ENCODE data around the gene MANEAL.

Gene MANEAL

DNA sequence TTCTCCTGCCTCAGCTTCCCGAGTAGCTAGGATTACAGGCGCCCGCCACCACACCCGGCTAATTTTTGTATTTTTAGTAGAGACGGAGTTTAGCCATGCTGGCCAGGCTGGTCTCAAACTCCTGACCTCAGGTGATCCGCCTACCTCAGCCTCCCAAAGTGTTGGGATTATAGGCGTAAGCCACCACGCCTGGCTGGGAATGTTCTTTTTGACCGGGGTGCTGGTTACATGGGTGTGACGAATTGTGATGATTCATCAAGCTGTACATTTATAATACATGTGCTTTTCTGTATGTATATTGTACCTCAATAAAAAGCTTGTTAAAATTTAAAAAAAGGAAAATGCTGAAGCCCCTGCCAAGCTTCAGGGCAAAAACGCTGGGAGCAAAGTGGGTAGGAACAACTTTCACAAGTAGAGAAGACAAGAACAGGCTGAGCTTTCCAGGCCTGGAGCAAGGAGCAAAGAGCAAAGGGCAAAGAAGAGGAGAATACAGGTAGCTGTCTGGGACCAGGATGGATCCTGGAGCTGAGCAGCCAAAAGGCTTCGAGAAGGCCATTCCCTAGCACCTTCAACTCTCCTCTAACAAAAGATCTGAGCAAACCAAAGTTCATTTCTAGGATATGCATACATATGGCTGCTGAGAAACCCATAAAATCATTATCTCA, 34.9 kb downstream of the MANEAL start:
- TF ChIP-seq, protein P1, sequence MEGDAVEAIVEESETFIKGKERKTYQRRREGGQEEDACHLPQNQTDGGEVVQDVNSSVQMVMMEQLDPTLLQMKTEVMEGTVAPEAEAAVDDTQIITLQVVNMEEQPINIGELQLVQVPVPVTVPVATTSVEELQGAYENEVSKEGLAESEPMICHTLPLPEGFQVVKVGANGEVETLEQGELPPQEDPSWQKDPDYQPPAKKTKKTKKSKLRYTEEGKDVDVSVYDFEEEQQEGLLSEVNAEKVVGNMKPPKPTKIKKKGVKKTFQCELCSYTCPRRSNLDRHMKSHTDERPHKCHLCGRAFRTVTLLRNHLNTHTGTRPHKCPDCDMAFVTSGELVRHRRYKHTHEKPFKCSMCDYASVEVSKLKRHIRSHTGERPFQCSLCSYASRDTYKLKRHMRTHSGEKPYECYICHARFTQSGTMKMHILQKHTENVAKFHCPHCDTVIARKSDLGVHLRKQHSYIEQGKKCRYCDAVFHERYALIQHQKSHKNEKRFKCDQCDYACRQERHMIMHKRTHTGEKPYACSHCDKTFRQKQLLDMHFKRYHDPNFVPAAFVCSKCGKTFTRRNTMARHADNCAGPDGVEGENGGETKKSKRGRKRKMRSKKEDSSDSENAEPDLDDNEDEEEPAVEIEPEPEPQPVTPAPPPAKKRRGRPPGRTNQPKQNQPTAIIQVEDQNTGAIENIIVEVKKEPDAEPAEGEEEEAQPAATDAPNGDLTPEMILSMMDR (IDR thresholded peaks at IDR 0.05; ENCODE audit: insufficient read depth, low read depth, low read length, missing control alignments): no peak
- H3K4me3 ChIP-seq (ENCODE audit: low read length): no peak overlapping the region
- DNase-seq (ENCODE audit: low read depth): peak; percentile 66

DNA sequence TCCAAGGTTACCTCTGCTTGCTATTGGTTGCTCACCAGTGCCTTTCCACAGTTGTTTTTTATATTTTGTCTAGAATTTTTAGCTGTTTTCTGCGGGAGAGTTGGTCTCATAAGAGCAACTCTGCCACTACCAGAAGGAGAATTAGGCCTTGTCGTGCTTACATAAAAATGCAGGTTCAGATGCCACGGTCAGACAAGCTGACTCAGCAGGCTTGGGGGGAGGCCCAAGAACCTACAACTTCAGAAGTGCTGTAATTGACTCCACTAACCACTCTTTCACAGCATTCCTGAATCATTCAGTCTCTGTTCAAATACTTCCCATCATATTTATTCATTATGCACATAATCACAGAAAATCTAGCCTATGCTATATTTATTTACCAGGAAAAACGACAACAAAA, 37.5 kb downstream of the MANEAL start:
- no peak overlapping the region for H3K4me3 ChIP-seq (ENCODE audit: low read length)
- no peak for DNase-seq (ENCODE audit: low read depth)
- TF ChIP-seq, protein P1 (IDR thresholded peaks at IDR 0.05; ENCODE audit: insufficient read depth, low read depth, low read length, missing control alignments): no peak

GRCh38 chr1:37831809-37832208, 38.2 kb downstream of the MANEAL start:
- H3K4me3 ChIP-seq (ENCODE audit: low read length): no peak overlapping the region
- TF ChIP-seq, protein P1 (IDR thresholded peaks at IDR 0.05; ENCODE audit: insufficient read depth, low read depth, low read length, missing control alignments): no peak
- DNase-seq (ENCODE audit: low read depth): no peak

DNA sequence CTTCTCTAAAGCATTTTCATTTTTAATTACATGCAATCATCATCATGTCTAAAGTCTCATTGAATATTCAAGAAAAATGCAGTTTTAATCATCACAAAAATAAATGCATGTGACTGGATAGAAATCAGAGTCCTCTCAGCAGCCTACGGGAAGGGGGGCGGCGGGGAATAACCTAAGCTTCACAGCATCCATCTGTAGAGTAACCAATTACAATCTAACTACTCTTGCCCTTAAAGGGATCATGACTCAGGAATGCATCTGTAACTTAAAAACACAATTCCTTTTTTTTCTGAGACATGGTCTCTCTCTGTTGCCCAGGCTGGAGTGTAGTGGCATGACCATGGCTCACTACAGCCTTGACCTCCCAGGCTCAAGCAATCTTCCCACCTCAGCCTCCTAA, 43.1 kb downstream of the MANEAL start:
- TF ChIP-seq, protein P1 (IDR thresholded peaks at IDR 0.05; ENCODE audit: insufficient read depth, low read depth, low read length, missing control alignments): no peak
- H3K4me3 ChIP-seq (ENCODE audit: low read length): no peak overlapping the region
- no peak for DNase-seq (ENCODE audit: low read depth)

DNA sequence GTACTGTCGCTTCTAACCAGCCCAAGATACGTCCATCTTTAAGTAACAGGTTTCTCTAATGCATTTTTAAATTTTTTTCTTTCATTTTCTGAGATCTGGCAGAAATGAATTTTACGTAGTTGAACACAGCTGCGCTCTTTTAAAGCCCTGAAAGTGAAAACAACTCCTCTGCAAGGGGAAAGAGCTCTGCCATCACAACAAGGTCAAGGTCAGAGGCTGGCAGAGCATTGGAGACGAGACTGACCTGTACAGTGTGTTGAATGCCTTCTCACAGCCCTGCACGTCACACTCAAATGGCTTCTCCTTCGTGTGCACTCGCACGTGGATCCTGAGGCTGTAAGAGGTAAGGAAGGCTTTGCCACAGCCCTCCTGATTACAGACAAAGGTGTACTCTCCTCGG, 46.0 kb downstream of the MANEAL start:
- H3K4me3 ChIP-seq (ENCODE audit: low read length): no peak overlapping the region
- TF ChIP-seq, protein P1 (IDR thresholded peaks at IDR 0.05; ENCODE audit: insufficient read depth, low read depth, low read length, missing control alignments): no peak
- DNase-seq (ENCODE audit: low read depth): no peak

- no peak for DNase-seq (ENCODE audit: low read depth)
- TF ChIP-seq, protein P1 (IDR thresholded peaks at IDR 0.05; ENCODE audit: insufficient read depth, low read depth, low read length, missing control alignments): no peak
- no peak overlapping the region for H3K4me3 ChIP-seq (ENCODE audit: low read length)
Observed at GRCh38 chr1:37840711-37841110, 47.1 kb downstream of the MANEAL start.

DNA sequence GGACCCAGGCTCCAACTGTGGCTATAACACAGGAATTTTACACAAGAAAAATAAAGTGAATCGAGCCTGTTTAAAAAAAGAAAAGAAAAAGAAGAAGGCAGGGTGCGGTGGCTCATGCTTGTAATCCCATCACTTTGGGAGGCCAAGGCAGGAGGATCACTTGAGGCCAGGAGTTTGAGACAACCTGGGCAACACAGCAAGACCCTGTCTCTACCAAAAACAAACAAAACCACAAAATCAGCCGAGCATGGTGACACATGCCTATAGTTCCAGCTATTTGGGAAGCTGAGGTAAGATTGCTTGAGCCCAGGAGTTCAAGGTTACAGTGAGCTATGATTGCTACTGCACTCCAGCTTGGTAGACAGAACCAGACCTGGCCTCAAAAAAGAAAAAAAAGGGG, 48.0 kb downstream of the MANEAL start:
- TF ChIP-seq, protein P1 (IDR thresholded peaks at IDR 0.05; ENCODE audit: insufficient read depth, low read depth, low read length, missing control alignments): no peak
- no peak overlapping the region for H3K4me3 ChIP-seq (ENCODE audit: low read length)
- DNase-seq (ENCODE audit: low read depth): no peak
